GM18519 (cell line): ENCODE data around the gene LDLRAD3.
"Not testable (repeated sequence)": the region's sequence is repeated elsewhere in the genome, so short reads cannot be mapped to it uniquely, and the experiment has no call there.

Experiments used
- ATAC-seq: cut with Tn5 transposase; IDR thresholded peaks from one replicate; pipeline ENCODE4 v1.9.1; 2021; ENCODE audit warnings: mild to moderate bottlenecking, moderate library complexity; ENCODE audit not compliant: unreplicated experiment, low FRiP score

LDLRAD3 gene

GRCh38 chr11:35986947-35987346 lies 43.1 kb downstream of the LDLRAD3 start:
- no peak for ATAC-seq

DNA sequence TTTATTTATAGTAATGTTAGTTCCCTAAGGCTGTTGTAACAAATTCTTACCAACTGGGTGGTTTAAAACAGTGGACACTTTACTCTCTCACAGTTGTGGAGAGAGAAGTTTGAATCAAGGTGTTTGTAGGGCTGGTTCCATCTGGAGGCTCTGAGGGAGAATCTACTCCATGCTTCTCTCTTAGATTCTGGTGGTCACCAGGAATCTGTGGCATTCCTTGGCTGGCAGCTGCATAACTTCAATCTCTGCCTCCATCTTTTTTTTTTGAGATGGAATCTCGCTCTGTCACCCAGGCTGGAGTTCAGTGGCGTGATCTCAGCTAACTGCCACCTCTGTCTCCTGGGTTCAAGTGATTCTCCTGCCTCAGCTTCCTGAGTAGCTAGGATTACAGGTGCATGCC lies 46.3 kb downstream of the LDLRAD3 start:
- no peak for ATAC-seq

- ATAC-seq: no peak
Observed at GRCh38 chr11:35990816-35991215, 47.0 kb downstream of the LDLRAD3 start.

DNA sequence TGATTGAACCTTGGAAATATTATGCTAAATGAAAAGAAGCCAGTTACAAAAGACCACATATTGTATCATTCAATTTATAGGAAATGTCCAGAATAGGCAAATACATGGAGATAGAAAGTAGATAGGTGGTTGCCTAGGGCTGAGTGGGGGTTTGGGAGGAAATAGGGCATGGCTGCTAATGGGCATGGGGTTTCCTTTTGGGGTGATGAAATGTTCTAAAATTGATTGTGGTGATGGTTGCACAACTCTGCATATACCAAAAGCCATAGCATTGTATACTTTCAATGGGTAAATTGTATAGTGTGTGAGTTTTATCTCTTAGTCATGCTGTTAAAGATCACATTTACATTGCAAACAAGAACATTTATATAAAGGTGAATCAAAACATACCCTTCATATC lies 48.7 kb downstream of the LDLRAD3 start:
- no peak for ATAC-seq

DNA sequence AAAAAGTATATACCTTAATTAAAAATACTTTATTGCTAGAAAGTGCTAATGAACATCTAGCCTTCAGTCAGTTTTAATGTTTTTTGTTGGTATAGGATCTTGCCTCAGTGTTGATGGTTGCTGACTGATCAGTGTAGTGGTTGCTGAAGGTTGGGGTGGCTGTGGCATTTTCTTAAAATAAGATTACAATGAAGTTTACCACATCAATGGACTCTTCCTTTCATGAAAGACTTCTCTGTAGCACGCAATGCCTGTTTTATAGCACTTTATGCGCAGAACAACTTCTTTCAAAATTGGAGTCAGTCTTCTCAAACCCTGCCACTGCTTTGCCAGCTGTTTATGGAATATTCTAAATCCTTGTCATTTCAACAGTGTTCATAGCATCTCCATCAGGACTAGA lies 50.6 kb downstream of the LDLRAD3 start:
- no peak for ATAC-seq

GRCh38 chr11:35995681-35996271 lies 51.9 kb downstream of the LDLRAD3 start:
- ATAC-seq: no peak

DNA sequence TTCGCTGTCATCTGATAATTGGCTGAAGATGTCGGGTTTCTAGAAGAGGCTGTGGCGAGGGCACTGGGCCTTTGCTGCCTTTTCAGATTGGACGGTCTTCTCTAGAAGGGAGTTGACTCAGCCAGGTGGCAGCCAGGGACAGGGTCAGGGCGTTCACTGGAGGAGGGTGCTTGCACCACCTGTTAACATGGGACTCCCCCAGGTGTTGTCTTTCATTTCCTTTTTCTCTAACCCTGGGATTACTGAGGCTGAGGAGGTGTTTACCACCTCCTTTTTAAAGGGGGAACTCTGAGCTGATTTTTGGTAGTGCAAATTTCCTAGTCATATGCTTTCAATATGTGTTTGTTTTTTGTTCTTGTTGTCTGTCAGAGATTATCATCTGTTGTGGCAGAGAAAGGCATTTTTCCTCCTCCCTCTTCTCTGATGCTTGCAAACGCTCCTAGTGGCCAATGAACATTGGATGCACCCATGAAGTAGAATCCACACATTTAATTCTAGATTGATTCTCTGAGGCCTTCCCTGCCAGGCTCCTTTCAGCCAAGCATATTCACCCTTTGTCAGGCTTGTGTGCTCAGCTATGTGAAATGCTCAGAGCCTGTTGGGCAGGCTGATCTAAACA lies 54.1 kb downstream of the LDLRAD3 start:
- no peak for ATAC-seq

DNA sequence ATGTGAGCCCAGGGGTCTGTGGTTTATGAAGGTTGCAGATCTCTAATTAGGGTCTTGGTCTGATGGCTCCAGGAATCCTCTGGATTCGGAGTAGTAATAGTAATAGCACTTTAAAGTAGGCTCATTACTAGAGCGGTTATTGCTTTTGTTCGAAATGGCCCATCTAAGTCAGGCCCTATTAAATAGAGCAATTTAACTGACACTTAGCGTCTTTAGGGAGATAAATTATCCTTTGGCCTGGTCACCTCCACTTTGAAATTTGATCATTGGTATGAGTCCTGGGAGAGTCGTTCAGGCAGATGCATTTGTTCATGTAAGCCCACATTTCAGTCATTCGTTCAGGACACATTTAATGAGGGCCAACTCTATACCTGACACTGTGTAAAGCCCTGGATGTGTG lies 54.8 kb downstream of the LDLRAD3 start:
- no peak for ATAC-seq

DNA sequence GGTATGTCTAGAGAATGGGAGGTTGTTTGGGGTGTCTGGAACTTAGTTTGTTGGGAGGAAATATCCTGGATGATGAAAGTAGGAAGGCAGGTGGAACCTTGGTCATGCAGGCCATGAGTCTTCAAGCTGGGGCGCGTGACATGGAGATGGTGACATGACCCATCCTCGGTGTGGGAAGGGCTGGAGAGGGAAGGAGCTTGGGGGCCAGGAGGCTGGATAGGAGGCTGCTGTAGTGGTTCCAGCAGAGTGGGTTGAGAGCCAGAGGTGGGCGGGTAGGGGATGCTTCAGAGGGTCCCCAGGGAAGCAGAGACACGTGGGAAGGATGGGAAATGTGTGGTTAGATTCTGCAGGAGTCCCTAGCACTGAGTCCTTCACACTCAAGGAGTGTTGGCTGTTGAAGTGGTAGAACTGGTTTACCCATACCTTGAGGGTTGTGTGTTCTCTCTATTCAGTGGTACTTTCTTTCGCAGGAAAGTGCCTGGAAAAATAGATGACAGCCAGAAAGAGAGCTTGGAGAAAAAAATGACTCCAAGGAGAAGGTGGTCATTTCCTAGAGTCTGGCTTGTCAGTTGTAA lies 56.8 kb downstream of the LDLRAD3 start:
- ATAC-seq: no peak

DNA sequence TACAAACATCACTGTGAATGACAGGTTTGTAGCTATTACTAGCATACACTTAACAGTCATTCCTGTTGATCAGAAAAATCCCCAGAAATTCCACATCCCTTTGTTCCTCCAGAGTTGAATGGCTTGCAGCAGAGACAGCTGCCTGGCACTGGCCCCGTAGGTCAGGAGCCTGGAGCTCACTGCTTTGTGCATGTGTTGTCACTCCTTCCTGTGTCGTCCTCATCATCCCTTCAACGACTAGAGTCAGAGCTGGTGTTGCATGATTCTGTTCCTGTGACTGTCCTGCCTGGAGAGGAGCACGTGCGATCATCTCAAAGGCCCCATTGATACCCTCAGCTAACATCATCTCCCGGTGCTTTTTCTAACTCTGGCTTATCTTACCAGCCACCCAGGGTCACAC lies 58.3 kb downstream of the LDLRAD3 start:
- no peak for ATAC-seq

DNA sequence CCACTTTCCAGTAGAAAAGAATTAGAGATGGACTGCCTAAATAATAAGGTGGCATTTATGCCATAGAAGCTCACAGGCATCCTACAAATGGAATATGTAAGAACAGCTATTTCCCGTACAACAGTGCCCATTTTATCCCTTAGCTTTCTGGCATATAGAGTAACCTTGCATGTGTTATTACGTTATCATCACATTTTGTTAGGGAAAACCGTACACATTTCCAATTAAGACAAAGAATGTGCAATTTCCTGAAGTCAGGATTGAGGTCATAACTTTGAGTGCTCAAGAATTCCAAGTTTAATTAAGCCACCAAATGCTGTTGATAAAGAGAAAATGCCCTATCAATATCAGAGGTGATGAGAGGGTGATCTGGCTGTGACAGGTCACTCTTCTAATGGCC lies 58.9 kb downstream of the LDLRAD3 start:
- no peak for ATAC-seq

DNA sequence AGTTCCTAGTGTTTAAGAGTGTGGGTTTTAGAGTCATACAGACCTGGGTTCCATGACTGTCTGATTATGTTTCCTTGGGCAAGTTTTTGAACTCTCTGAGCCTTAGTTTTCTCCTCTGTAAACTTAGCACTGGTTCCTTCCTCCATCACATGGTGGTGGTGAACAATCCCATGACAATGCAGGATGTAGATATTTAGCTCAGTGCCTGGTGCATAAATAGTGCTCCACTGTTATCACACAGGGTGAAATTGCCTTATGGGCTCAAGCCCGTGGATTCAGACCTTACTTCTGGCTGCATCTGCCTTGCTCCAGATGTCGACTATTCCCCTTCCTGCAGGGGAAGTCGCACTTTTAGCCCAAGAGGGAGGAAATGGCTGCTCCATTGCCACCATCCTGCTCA lies 62.7 kb downstream of the LDLRAD3 start:
- ATAC-seq: no peak

GRCh38 chr11:36007127-36007655 lies 63.3 kb downstream of the LDLRAD3 start:
- no peak for ATAC-seq

DNA sequence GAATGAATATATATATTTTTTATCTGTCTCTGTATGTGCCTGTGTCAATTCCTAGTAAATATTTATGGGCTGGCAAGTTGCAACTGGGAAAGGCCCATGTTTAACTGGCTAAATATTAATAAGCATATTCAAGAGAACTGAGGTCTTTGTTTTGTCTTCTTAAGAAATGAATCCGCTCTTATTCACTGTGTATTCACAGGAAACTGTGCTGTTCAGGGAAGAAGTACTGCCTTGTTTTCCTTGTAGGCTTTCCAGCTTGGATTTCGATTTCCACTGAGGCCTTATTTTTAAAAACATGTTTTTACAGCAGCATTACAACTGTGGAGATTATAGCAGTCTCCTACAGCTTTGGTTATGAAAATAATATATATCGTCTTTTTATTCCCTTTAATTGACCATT lies 64.7 kb downstream of the LDLRAD3 start:
- ATAC-seq: no peak

DNA sequence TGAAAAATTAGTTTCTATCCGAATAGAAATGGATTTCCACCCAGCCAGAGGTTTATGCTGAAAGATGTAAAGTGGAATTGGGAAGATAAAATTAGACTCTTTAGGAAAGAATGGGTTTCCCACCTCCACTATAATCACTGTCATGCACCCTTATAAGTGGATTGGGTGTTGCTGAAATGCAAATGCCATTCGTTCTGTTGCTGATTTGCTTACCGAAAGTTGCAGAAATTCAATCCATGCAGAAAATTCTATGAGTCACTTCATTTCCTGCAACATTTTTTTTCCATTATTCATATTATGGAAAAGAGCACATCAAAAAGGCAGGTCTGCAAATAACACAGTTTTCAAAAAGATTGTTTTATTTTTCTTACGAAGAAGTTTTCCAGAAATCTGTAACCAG lies 65.6 kb downstream of the LDLRAD3 start:
- no peak for ATAC-seq

- no peak for ATAC-seq
Observed at GRCh38 chr11:36010010-36010740, 66.3 kb downstream of the LDLRAD3 start.

DNA sequence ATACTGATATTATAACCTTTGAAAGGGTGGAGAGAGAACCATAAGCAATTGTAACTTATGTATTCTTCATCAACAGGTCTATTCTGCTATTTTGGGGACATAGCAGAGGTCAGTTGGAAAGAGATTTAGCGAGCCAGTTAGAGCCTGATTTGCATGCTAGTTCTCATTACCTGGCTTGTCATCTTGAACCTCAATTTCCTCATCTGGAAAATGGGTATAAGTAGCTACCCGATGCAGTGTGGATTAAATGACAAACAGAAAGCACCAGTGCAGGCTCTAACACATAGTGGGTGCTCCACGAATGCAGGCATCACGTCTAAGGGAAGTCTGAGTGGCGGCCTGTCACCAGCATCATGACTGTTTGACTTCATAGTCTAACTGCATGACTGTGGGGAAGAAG lies 67.7 kb downstream of the LDLRAD3 start:
- no peak for ATAC-seq

GRCh38 chr11:36012455-36012854 lies 68.6 kb downstream of the LDLRAD3 start:
- ATAC-seq: no peak

DNA sequence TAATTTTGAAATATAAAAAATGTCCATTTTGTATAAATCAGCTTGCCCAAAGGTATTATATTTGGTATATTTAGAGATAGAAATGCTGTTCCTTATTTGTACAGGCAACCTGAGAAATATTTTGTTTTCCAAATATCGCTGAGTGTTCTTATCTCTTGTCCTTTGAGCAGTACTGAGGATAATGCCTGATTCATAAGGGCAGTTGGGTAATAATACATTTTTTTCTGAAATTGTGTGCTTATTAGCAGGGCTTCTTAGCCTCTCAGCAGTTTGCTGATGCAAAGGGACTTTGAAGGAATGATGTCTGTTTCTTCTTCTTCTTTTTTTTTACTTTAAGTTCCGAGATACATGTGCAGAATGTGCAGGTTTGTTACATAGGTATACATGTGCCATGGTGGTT lies 69.1 kb downstream of the LDLRAD3 start:
- no peak for ATAC-seq

DNA sequence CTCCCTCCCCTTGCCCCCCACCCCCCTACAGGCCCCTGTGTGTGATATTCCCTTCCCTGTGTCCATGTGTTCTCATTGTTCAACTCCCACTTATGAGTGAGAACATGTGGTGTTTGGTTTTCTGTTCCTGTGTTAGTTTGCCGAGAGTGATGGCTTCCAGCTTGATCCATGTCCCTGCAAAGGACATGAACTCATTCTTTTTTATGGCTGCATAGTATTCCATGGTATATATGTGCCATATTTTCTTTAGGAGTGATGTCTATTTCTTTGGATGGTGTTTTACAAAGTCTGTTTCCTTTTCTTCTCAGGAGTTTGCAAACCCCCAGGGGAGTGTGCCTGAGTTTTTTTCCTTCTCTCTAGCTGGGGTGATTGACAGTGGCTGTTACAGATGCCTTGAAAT lies 69.6 kb downstream of the LDLRAD3 start:
- not testable (repeated sequence) for ATAC-seq
